PFSK-1 (cell line): Measurements from ENCODE around the gene C6.

ENCODE experiments used
- POLR2AphosphoS5 ChIP-seq: IDR thresholded peaks from 2 replicates; pipeline ENCODE4 v1.6.1; 2012; ENCODE audit warnings: low read depth, mild to moderate bottlenecking, control low read depth, low read length, moderate library complexity
- REST ChIP-seq, 2 experiments: IDR thresholded peaks; 2 replicates each; pipeline versions ENCODE4 v1.6.1 to v1.8.0; 2011 to 2012; ENCODE audit warnings: low read depth in 2 of 2, low read length in 2 of 2, control low read depth in 1 of 2, inconsistent platforms in 1 of 2, mild to moderate bottlenecking in 1 of 2, moderate library complexity in 1 of 2; ENCODE audit not compliant: insufficient read depth in 1 of 2
- TAF1 ChIP-seq: IDR thresholded peaks from 2 replicates; pipeline ENCODE4 v1.6.1; 2012; ENCODE audit warnings: low read length, control low read depth, borderline replicate concordance; ENCODE audit not compliant: insufficient read depth

- no peak for TF ChIP-seq REST (IDR thresholded peaks at IDR 0.05; ENCODE audit: insufficient read depth in 1 of 2, low read depth in 2 of 2, low read length in 2 of 2)
- no peak for TF ChIP-seq POLR2AphosphoS5
- TF ChIP-seq TAF1 = no peak
These were observed 95.2 kb downstream of the C6 start for GRCh38 chr5:41118177-41118576.
